HCT116 (cell line): ENCODE data around the gene ARMH3. TPM values are rescaled to one million over a fixed set of nuclear protein-coding genes. Genes with fewer than 3 reads are reported as not detected.

Source experiments
- ATAC-seq: fragments of 200-7000 bp; cut with Tn5 transposase; 2 replicates; pipeline ENCODE4 v1.9.1; 2020; ENCODE audit warnings: mild to moderate bottlenecking, moderate library complexity
- BruUV-seq: library from RNA; stranded (reverse); fragments of 400-500 nt; replicated peaks from 2 replicates; lab custom pipeline; 2021; lab: Mats Ljungman, UMichigan
- CTCF ChIA-PET: fragments of 300-600 bp; sonication (Branson Sonifier 250); formaldehyde crosslinking; loops from one replicate; lab custom pipeline; 2021; ENCODE audit warnings: antibody characterized with exemption; lab: Charles Lee
- POLR2A ChIA-PET: fragments of 300-600, 350-600 bp; sonication (Branson Sonifier 250); formaldehyde crosslinking; loops from one replicate; lab custom pipeline; 2021; ENCODE audit warnings: antibody characterized with exemption; lab: Charles Lee
- RAD21 ChIA-PET, 2 experiments: fragments of 300-600 bp; sonication (Branson Sonifier 250); formaldehyde crosslinking; loops; one replicate each; lab custom pipeline; 2023; ENCODE audit warnings: low total read pairs in 2 of 2; ENCODE audit not compliant: uncharacterized antibody in 2 of 2, unreplicated experiment in 2 of 2, low non-redundant PET in 1 of 2; lab: Charles Lee
- DNase-seq: peaks from one replicate; pipeline ENCODE4 v3.0.0-alpha.2; 2010; ENCODE audit warnings: low read depth, low spot score
- H2AFZ ChIP-seq: fragments of 200-600 bp; shearing (Covaris generic), sonication (generic); 2 replicates; pipeline ENCODE4 v1.6.1; 2017; ENCODE audit warnings: low read depth, mixed run types, mixed read lengths, antibody characterized with exemption, low read length; ENCODE audit not compliant: poor library complexity, severe bottlenecking
- H3K27ac ChIP-seq: 2 replicates; pipeline ENCODE4 v1.5.1; 2012; ENCODE audit warnings: low read depth, low read length
- H3K27me3 ChIP-seq: fragments of 200-600 bp; sonication (generic); 2 replicates; pipeline ENCODE4 v1.6.1; 2016; ENCODE audit warnings: mixed run types, low read length, mixed read lengths; ENCODE audit not compliant: insufficient read depth
- H3K36me3 ChIP-seq, 2 experiments: fragments of 200-500 bp in 1 of 2; fragments of 200-600 bp in 1 of 2; sonication (Bioruptor generic) in 1 of 2; sonication (generic) in 1 of 2; 2 replicates each; pipeline versions ENCODE4 v1.5.1 to v1.6.1; 2014 to 2016; ENCODE audit warnings: low read length in 2 of 2, inconsistent platforms in 1 of 2, mixed read lengths in 1 of 2, mixed run types in 1 of 2; ENCODE audit not compliant: insufficient read depth in 2 of 2, control insufficient read depth in 1 of 2
- H3K4me1 ChIP-seq, 2 experiments: fragments of 200-600 bp in 1 of 2; sonication (generic) in 1 of 2; 2 replicates each; pipeline versions ENCODE4 v1.5.1 to v1.6.1; 2012 to 2017; ENCODE audit warnings: low read length in 2 of 2, inconsistent platforms in 1 of 2, mild to moderate bottlenecking in 1 of 2, mixed read lengths in 1 of 2, mixed run types in 1 of 2, moderate library complexity in 1 of 2; ENCODE audit not compliant: insufficient read depth in 2 of 2, control insufficient read depth in 1 of 2
- H3K4me2 ChIP-seq: fragments of 200-600 bp; sonication (generic); 2 replicates; pipeline ENCODE4 v1.6.1; 2017; ENCODE audit warnings: mixed run types, low read length, mixed read lengths
- H3K4me3 ChIP-seq, 2 experiments: fragments of 200-600 bp in 1 of 2; sonication (generic) in 1 of 2; replicated peaks in 1 of 2; 2 replicates each; pipeline ENCODE4 v1.5.1; 2011 to 2016; ENCODE audit warnings: low read length in 2 of 2, control low read depth in 1 of 2, low read depth in 1 of 2, mild to moderate bottlenecking in 1 of 2, mixed read lengths in 1 of 2, mixed run types in 1 of 2
- H3K79me2 ChIP-seq: fragments of 200-600 bp; sonication (generic); 2 replicates; pipeline ENCODE4 v1.6.1; 2017; ENCODE audit warnings: mild to moderate bottlenecking, mixed run types, low read length, moderate library complexity, mixed read lengths; ENCODE audit not compliant: insufficient read depth
- H3K9ac ChIP-seq: fragments of 200-600 bp; sonication (generic); 2 replicates; pipeline ENCODE4 v1.6.1; 2016; ENCODE audit warnings: low read length, mixed read lengths
- H3K9me2 ChIP-seq: fragments of 200-600 bp; sonication (generic), shearing (Covaris generic); 2 replicates; pipeline ENCODE4 v1.6.1; 2017; ENCODE audit warnings: mixed run types, mild to moderate bottlenecking, moderate library complexity; ENCODE audit not compliant: insufficient read depth
- H3K9me3 ChIP-seq, 2 experiments: fragments of 200-500 bp in 1 of 2; fragments of 200-600 bp in 1 of 2; sonication (Bioruptor generic) in 1 of 2; sonication (generic) in 1 of 2; 2 replicates each; pipeline ENCODE4 v1.6.1; 2014 to 2017; ENCODE audit warnings: low read length in 2 of 2, mixed read lengths in 2 of 2, inconsistent platforms in 1 of 2, low read depth in 1 of 2, mild to moderate bottlenecking in 1 of 2, mixed run types in 1 of 2, moderate library complexity in 1 of 2; ENCODE audit not compliant: control insufficient read depth in 1 of 2, insufficient read depth in 1 of 2
- H4K20me1 ChIP-seq: fragments of 200-600 bp; sonication (generic), shearing (Covaris generic); 2 replicates; pipeline ENCODE4 v1.6.1; 2017; ENCODE audit warnings: mixed run types, mild to moderate bottlenecking, moderate library complexity; ENCODE audit not compliant: insufficient read depth
- CBX3 ChIP-seq: IDR thresholded peaks from 2 replicates; pipeline ENCODE4 v1.6.1; 2012; ENCODE audit warnings: low read depth
- CEBPB ChIP-seq: IDR thresholded peaks from 2 replicates; pipeline ENCODE4 v1.6.1; 2012; ENCODE audit warnings: low read depth
- ELF1 ChIP-seq: IDR thresholded peaks from 2 replicates; pipeline ENCODE4 v1.6.1; 2012; ENCODE audit warnings: low read depth, borderline replicate concordance
- EZH2 ChIP-seq: fragments of 200-600 bp; sonication (generic); IDR thresholded peaks from 2 replicates; pipeline ENCODE4 v1.6.1; 2017; ENCODE audit warnings: antibody characterized with exemption, mixed run types
- EZH2phosphoT487 ChIP-seq: fragments of 200-600 bp; IDR thresholded peaks from 2 replicates; pipeline ENCODE4 v1.6.1; 2018; ENCODE audit warnings: antibody characterized with exemption, borderline replicate concordance
- FOSL1 ChIP-seq: IDR thresholded peaks from 2 replicates; pipeline ENCODE4 v1.6.1; 2012; ENCODE audit warnings: low read depth
- POLR2AphosphoS5 ChIP-seq: IDR thresholded peaks from 2 replicates; pipeline ENCODE4 v1.6.1; 2011; ENCODE audit warnings: mild to moderate bottlenecking, low read depth, low read length, moderate library complexity
- RAD21 ChIP-seq: IDR thresholded peaks from 2 replicates; pipeline ENCODE4 v1.6.1; 2012; ENCODE audit warnings: low read depth, mild to moderate bottlenecking
- SP1 ChIP-seq: IDR thresholded peaks from 2 replicates; pipeline ENCODE4 v1.6.1; 2012; ENCODE audit warnings: low read depth
- SRF ChIP-seq: IDR thresholded peaks from 2 replicates; pipeline ENCODE4 v1.6.1; 2012; ENCODE audit warnings: low read depth
- TCF7L2 ChIP-seq: IDR thresholded peaks from 2 replicates; pipeline ENCODE4 v1.7.0; 2011; ENCODE audit warnings: borderline replicate concordance, inconsistent platforms; ENCODE audit not compliant: insufficient read depth, insufficient read length; ENCODE audit errors: extremely low read depth
- YY1 ChIP-seq: IDR thresholded peaks from 2 replicates; pipeline ENCODE4 v1.6.1; 2011; ENCODE audit warnings: low read length, low read depth, moderate library complexity, mild to moderate bottlenecking; ENCODE audit not compliant: insufficient replicate concordance; ENCODE audit errors: extremely low read depth
- ZBTB33 ChIP-seq: IDR thresholded peaks from 2 replicates; pipeline ENCODE4 v1.6.1; 2011; ENCODE audit warnings: mild to moderate bottlenecking, low read length, moderate library complexity; ENCODE audit not compliant: insufficient replicate concordance; ENCODE audit errors: extremely low read depth
- ZFX ChIP-seq: fragments of 450-650 bp; IDR thresholded peaks from 2 replicates; pipeline ENCODE4 v1.6.1; 2017
- intact Hi-C: fragments of 100-400 bp; cut with micrococcal nuclease; formaldehyde crosslinking; loops from 2 replicates; pipeline ENCODE4 v1.10.0; 2022
- total RNA-seq: library from RNA; stranded (reverse); gene quantifications from one replicate; pipeline ENCODE4 v1.2.1, GENCODE V29; 2021; ENCODE audit not compliant: unreplicated experiment
- TF ChIP-seq, protein P1 (sequence below), 3 experiments: fragments of 200-600 bp in 1 of 3; sonication (generic) in 1 of 3; IDR thresholded peaks in 2 of 3; conservative IDR thresholded peaks in 1 of 3; 2 replicates each; pipeline ENCODE4 v1.5.1; 2012 to 2017; ENCODE audit warnings: low read depth in 2 of 3, low read length in 2 of 3, antibody characterized with exemption in 1 of 3, borderline replicate concordance in 1 of 3, control low read depth in 1 of 3, mild to moderate bottlenecking in 1 of 3, mixed read lengths in 1 of 3, mixed run types in 1 of 3, moderate library complexity in 1 of 3; ENCODE audit not compliant: insufficient read depth in 1 of 3

The ARMH3 gene
- total RNA-seq, 1 experiment from 2014 or later: 30.4 TPM

DNA sequence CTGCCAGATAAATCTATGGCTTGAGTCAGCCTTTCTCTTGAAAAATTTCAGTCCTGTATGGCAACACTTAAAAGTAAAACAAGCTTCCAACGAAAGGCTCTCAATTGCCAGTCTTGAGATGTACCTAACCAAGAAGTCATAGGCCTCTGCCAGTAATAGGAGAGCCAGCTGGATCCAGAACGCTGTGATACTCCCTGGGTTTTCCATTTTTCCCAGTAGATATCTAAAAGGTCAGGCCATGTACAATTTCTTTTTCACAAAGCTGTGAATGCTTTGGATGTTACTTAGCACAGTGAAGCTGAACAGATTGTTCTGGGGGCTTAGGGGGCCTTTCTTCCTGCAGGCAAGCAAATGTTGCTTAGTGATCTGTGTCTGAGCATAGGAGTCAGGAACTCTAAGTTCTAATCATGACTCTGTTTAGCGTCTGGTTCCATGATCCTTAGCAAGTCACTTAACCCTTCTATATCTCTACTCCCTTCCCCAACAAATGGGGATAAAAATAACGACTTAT, 86.5 kb downstream of the ARMH3 start:
- CTCF ChIA-PET: no interaction called here
- H3K27ac ChIP-seq: no peak overlapping the region
- no peak for DNase-seq
- no peaks in the 10 kb centered on the region for H3K27me3 ChIP-seq
- H4K20me1 ChIP-seq: peaks cover 5% of the 10 kb centered on the region; the same call in 1 of the 2 replicates
- no peak for TF ChIP-seq CBX3
- TF ChIP-seq EZH2: no peak
- TF ChIP-seq ELF1: no peak
- TF ChIP-seq, protein P1, sequence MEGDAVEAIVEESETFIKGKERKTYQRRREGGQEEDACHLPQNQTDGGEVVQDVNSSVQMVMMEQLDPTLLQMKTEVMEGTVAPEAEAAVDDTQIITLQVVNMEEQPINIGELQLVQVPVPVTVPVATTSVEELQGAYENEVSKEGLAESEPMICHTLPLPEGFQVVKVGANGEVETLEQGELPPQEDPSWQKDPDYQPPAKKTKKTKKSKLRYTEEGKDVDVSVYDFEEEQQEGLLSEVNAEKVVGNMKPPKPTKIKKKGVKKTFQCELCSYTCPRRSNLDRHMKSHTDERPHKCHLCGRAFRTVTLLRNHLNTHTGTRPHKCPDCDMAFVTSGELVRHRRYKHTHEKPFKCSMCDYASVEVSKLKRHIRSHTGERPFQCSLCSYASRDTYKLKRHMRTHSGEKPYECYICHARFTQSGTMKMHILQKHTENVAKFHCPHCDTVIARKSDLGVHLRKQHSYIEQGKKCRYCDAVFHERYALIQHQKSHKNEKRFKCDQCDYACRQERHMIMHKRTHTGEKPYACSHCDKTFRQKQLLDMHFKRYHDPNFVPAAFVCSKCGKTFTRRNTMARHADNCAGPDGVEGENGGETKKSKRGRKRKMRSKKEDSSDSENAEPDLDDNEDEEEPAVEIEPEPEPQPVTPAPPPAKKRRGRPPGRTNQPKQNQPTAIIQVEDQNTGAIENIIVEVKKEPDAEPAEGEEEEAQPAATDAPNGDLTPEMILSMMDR (IDR thresholded peaks at IDR 0.05 in 2 of 3, conservative IDR thresholded peaks at IDR 0.05 in 1 of 3; ENCODE audit: borderline replicate concordance in 1 of 3, insufficient read depth in 1 of 3, low read depth in 2 of 3, low read length in 2 of 3): no peak
- TF ChIP-seq ZFX: no peak
- TF ChIP-seq EZH2phosphoT487: no peak
- no peak for TF ChIP-seq SP1
- TF ChIP-seq, all 23 proteins: peak for 0
- ATAC-seq: no peak
- ChIA-PET POLR2A (no interaction called here), RAD21 (no interaction called here)
- H3K4me3 ChIP-seq: no peak overlapping the region
- H3K9ac ChIP-seq: no peak overlapping the region
- H3K4me2 ChIP-seq: no peak overlapping the region
- no TSS peak for BruUV-seq
- no peaks in the 10 kb centered on the region for H3K9me2 ChIP-seq
- intact Hi-C loops: no loop called here
- no peaks in the 10 kb centered on the region for H3K9me3 ChIP-seq
- no peaks in the 10 kb centered on the region for H3K79me2 ChIP-seq
- H3K4me1 ChIP-seq: peaks cover 0 to 10% of the 10 kb centered on the region in 2 experiments; a peak in 1 of 4 replicates
- H2AFZ ChIP-seq: no peak overlapping the region
- H3K36me3 ChIP-seq: peaks cover 10 to 12% of the 10 kb centered on the region in 2 experiments; a peak in 2 of 4 replicates

DNA sequence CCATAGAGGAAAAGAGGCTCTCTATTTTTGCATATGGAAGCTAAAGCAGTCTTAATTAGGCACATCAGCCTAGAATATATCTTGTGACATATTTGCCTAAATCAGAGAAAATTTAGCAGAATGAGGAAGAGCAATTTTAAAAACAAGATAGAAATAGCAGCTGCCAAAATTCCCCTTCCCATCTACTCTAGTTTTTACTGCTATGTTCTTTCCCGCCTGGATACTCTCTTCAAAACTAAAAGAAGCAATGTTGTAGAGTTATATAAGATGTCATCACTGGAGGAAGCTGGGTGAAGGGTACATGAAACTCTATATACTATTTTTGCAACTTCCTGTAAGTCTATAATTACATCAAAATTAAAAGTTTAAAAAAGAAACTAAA, 87.0 kb downstream of the ARMH3 start:
- Histone ChIP-seq H4K20me1 (peaks cover 5% of the 10 kb centered on the region; the same call in 1 of the 2 replicates), H3K9me2 (no peaks in the 10 kb centered on the region), H3K27me3 (no peaks in the 10 kb centered on the region), H3K36me3 (peaks cover 7 to 10% of the 10 kb centered on the region in 2 experiments; a peak in 1 of 4 replicates), H3K27ac (no peak overlapping the region), H3K9me3 (no peaks in the 10 kb centered on the region), H3K4me2 (no peak overlapping the region), H3K4me1 (peaks cover 0 to 8% of the 10 kb centered on the region in 2 experiments; a peak in 1 of 4 replicates), H2AFZ (no peak overlapping the region), H3K9ac (no peak overlapping the region), H3K4me3 (no peak overlapping the region), H3K79me2 (no peaks in the 10 kb centered on the region)
- ChIA-PET CTCF (no interaction called here), POLR2A (no interaction called here), RAD21 (no interaction called here)
- DNase-seq (no peak), ATAC-seq (no peak)
- no TSS peak for BruUV-seq
- intact Hi-C loops: no loop called here
- TF ChIP-seq POLR2AphosphoS5: no peak
- TF ChIP-seq ZFX: no peak
- TF ChIP-seq SRF: no peak
- TF ChIP-seq CBX3: no peak
- no peak for TF ChIP-seq EZH2phosphoT487
- no peak for TF ChIP-seq FOSL1
- no peak for TF ChIP-seq TCF7L2
- TF ChIP-seq RAD21: no peak
- TF ChIP-seq CEBPB: no peak
- no peak for TF ChIP-seq ZBTB33
- TF ChIP-seq YY1: no peak
